K562 (cell line): ENCODE results near the gene STARD8. TPM values are rescaled to one million over a fixed set of nuclear protein-coding genes. Genes with fewer than 3 reads are reported as not detected.

ENCODE experiments used
- JUNB ChIP-seq: fragments of 450-650 bp; formaldehyde crosslinking; conservative IDR thresholded peaks from 2 replicates; pipeline ENCODE4 v1.4.0; 2020; ENCODE audit warnings: mild to moderate bottlenecking
- JUND ChIP-seq, 2 experiments: IDR thresholded peaks; 2 replicates in 1 of 2; 3 replicates in 1 of 2; pipeline ENCODE4 v1.6.1; 2011; ENCODE audit warnings: borderline replicate concordance in 2 of 2, low read depth in 2 of 2, low read length in 2 of 2, improper control_type of control experiment in 1 of 2, missing biosample characterization in 1 of 2, missing genetic modification characterization in 1 of 2, missing genetic modification reagents in 1 of 2
- PBX2 ChIP-seq, 2 experiments: IDR thresholded peaks in 1 of 2; conservative IDR thresholded peaks in 1 of 2; 2 replicates each; pipeline ENCODE4 v1.6.1; 2016; ENCODE audit warnings: low read depth in 2 of 2, mild to moderate bottlenecking in 1 of 2, missing compliant biosample characterization in 1 of 2, missing genetic modification characterization in 1 of 2, moderate library complexity in 1 of 2
- PHF21A ChIP-seq: fragments of 450-650 bp; IDR thresholded peaks from 2 replicates; pipeline ENCODE4 v1.6.1; 2017; ENCODE audit warnings: low read depth, borderline replicate concordance
- RBM22 ChIP-seq: fragments of 200-400 bp; formaldehyde crosslinking; IDR thresholded peaks from 2 replicates; pipeline ENCODE4 v1.6.1; 2018; ENCODE audit warnings: low read length, low read depth; ENCODE audit not compliant: poor library complexity, severe bottlenecking
- SPI1 ChIP-seq: IDR thresholded peaks from 2 replicates; pipeline ENCODE4 v1.6.1; 2011; ENCODE audit warnings: low read depth, low read length, control low read depth, borderline replicate concordance
- SRF ChIP-seq, 2 experiments: fragments of 250-450, 450-650 bp in 1 of 2; sonication (Bioruptor Pico) in 1 of 2; sonication (generic) in 1 of 2; formaldehyde crosslinking; IDR thresholded peaks; 2 replicates each; pipeline versions ENCODE4 v1.5.0 to v1.5.1; 2020 to 2022; ENCODE audit warnings: mild to moderate bottlenecking in 1 of 2, missing genetic modification reagents in 1 of 2
- SRSF3 ChIP-seq: fragments of 200-400 bp; formaldehyde crosslinking; IDR thresholded peaks from 2 replicates; pipeline ENCODE4 v1.6.1; 2016; ENCODE audit warnings: mild to moderate bottlenecking, low read length, moderate library complexity; ENCODE audit not compliant: insufficient read depth
- ZFP1 ChIP-seq: fragments of 450-650 bp; formaldehyde crosslinking; IDR thresholded peaks from 2 replicates; pipeline ENCODE4 v1.4.0; 2020; ENCODE audit warnings: mild to moderate bottlenecking, mixed read lengths
- ZFX ChIP-seq: sonication (generic); formaldehyde crosslinking; IDR thresholded peaks from 2 replicates; pipeline ENCODE4 v1.8.0; 2022; ENCODE audit warnings: mild to moderate bottlenecking, missing genetic modification reagents, moderate library complexity
- ZNF212 ChIP-seq: fragments of 450-650 bp; formaldehyde crosslinking; IDR thresholded peaks from 2 replicates; pipeline ENCODE4 v1.4.0; 2020; ENCODE audit warnings: mild to moderate bottlenecking
- ZNF780A ChIP-seq: fragments of 250-450 bp; sonication (Bioruptor Pico); IDR thresholded peaks from 2 replicates; pipeline ENCODE4 v1.5.0; 2021; ENCODE audit warnings: mild to moderate bottlenecking
- ZNF785 ChIP-seq: fragments of 250-450 bp; sonication (Bioruptor Pico); IDR thresholded peaks from 2 replicates; pipeline ENCODE4 v1.4.0; 2020; ENCODE audit warnings: mild to moderate bottlenecking
- polyA plus RNA-seq, 8 experiments: library from polyadenylated mRNA; depleted of rRNA in 4 of 8; stranded (reverse) in 5 of 8; unstranded in 3 of 8; fragments of >200 nt; fragmentation: Nextera tagmentation in 2 of 8; fragmentation: Illumina TruSeq in 1 of 8; extraction: Ambion mirVana in 2 of 8; extraction: Trizol in 1 of 8; gene quantifications; 2 replicates each; pipeline versions ENCODE4 v1.2.1 to v1.2.3, GENCODE V29; 2011 to 2014; ENCODE audit warnings: inconsistent platforms in 1 of 8, missing spikeins in 1 of 8
- total RNA-seq, 7 experiments: library from RNA; depleted of rRNA in 6 of 7; stranded (reverse); fragments of >200 nt in 6 of 7; fragmentation: Illumina TruSeq in 2 of 7; extraction: Trizol in 2 of 7; gene quantifications; 2 replicates each; pipeline versions ENCODE4 v1.2.1 to v1.2.3, GENCODE V29; 2011 to 2021; ENCODE audit warnings: low replicate concordance in 1 of 7

The STARD8 gene
- total and polyA plus RNA-seq, 9 of the 15 experiments (the other 6 are each of a cell fraction or from before 2014, with no cell fraction given), result 1.6 to 35.0 (median 15.9) TPM

GRCh38 chrX:68684291-68684918 lies 36.9 kb downstream of the STARD8 start (continued):
- TF ChIP-seq ZFP1 (CRISPR knock-in tag), result no peak
- TF ChIP-seq SRF (CRISPR knock-in tag; IDR thresholded peaks at IDR 0.05), result no peak
- no peak for TF ChIP-seq RBM22
- TF ChIP-seq SPI1, result no peak
- TF ChIP-seq ZNF785 (CRISPR knock-in tag), result no peak
- TF ChIP-seq PBX2 (CRISPR knock-in tag; IDR thresholded peaks at IDR 0.05; ENCODE audit: low read depth), result no peak
- TF ChIP-seq PBX2 (tag; conservative IDR thresholded peaks at IDR 0.05; ENCODE audit: low read depth), result 0 out of 2 replicates have a peak, but pooled peaks have one; percentile 28
- TF ChIP-seq ZNF780A (CRISPR knock-in tag), result no peak
- TF ChIP-seq SRSF3, result no peak
- TF ChIP-seq ZFX, result peak; percentile 47
- TF ChIP-seq JUND (IDR thresholded peaks at IDR 0.05; ENCODE audit: borderline replicate concordance, low read depth, low read length), result no peak
- no peak for TF ChIP-seq JUND (tag; IDR thresholded peaks at IDR 0.05; ENCODE audit: borderline replicate concordance, low read depth, low read length)
- no peak for TF ChIP-seq ZNF212 (CRISPR knock-in tag)
- no peak for TF ChIP-seq JUNB
- no peak for TF ChIP-seq PHF21A
